Left ventricle myocardium superior (tissue), 1 donor: Measurements from ENCODE around the gene IER3IP1. TPM values are rescaled to one million over a fixed set of nuclear protein-coding genes. Genes with fewer than 3 reads are reported as not detected.
A peak's percentile ranks its signal among the peaks of the same experiment; 100 is the strongest.
"Not testable (repeated sequence)": the region's sequence is repeated elsewhere in the genome, so short reads cannot be mapped to it uniquely, and the experiment has no call there.

Experiments used
- ATAC-seq: fragments of 200-7000 bp; cut with Tn5 transposase; one replicate; pipeline ENCODE4 v1.9.1; 2020; ENCODE audit warnings: mild to moderate bottlenecking, moderate library complexity
- DNase-seq: peaks from one replicate; pipeline ENCODE4 v3.0.0-alpha.2; 2020
- intact Hi-C: fragments of 100-400 bp; cut with micrococcal nuclease; formaldehyde crosslinking; loops from one replicate; pipeline ENCODE4 v1.11.0; 2022
- total RNA-seq: library from RNA; stranded (reverse); fragmentation: NEBNext Ultra II Directional; extraction: Animal tissue kit (Norgen Biotek cat#: 25700); gene quantifications from one replicate; pipeline ENCODE4 v1.2.1, GENCODE V29; 2021
- donor health status: DM: no; HTN: yes; CAD: no; lungs with severe emphysema.

IER3IP1 gene
- total RNA-seq, 1 donor from 2014 or later = 10.3 TPM

GRCh38 chr18:47168509-47168908 is 7.7 kb downstream of the IER3IP1 start:
- no peak for ATAC-seq
- intact Hi-C loops = no loop called here
- no peak for DNase-seq

GRCh38 chr18:47166294-47166693 is 9.9 kb downstream of the IER3IP1 start:
- intact Hi-C loops = no loop called here
- ATAC-seq (no peak), DNase-seq (no peak)

GRCh38 chr18:47163241-47163640 is 12.9 kb downstream of the IER3IP1 start:
- ATAC-seq = no peak

GRCh38 chr18:47160256-47160655 is 15.9 kb downstream of the IER3IP1 start:
- ATAC-seq = no peak
- intact Hi-C loops = no loop called here
- DNase-seq = no peak

More at GRCh38 chr18:47163241-47163640, 12.9 kb downstream of the IER3IP1 start:
- DNase-seq = no peak
- intact Hi-C loops = no loop called here

GRCh38 chr18:47158404-47158803 is 17.8 kb downstream of the IER3IP1 start:
- intact Hi-C loops, DNase-seq, ATAC-seq: not testable (repeated sequence)

- ATAC-seq (no peak), DNase-seq (no peak)
- intact Hi-C loops = no loop called here
Observed at GRCh38 chr18:47151439-47151838, 24.7 kb downstream of the IER3IP1 start.

- intact Hi-C loops = no loop called here
- DNase-seq (no peak), ATAC-seq (peak; percentile 33)
Observed at GRCh38 chr18:47150824-47151366, 25.3 kb downstream of the IER3IP1 start.

GRCh38 chr18:47150029-47150823 is 25.9 kb downstream of the IER3IP1 start, which contains the start of gene HDHD2:
HDHD2 (minus strand) TSS chr18:47150500; CDS start chr18:47136439, 14,061 bp downstream.
- intact Hi-C loops = no loop called here
- peak; percentile 93 for DNase-seq
- peak; percentile 98 for ATAC-seq

- ATAC-seq = peak; percentile 2
- DNase-seq = no peak
- intact Hi-C loops = no loop called here
Observed at GRCh38 chr18:47149457-47150028, 26.6 kb downstream of the IER3IP1 start.

GRCh38 chr18:47146206-47146605 is 30.0 kb downstream of the IER3IP1 start:
- ATAC-seq (no peak), DNase-seq (no peak)
- intact Hi-C loops = no loop called here

- DNase-seq = no peak
- intact Hi-C loops = no loop called here
- ATAC-seq = peak; percentile 88
Observed at GRCh38 chr18:47143899-47144485, 32.2 kb downstream of the IER3IP1 start.

- DNase-seq (no peak), ATAC-seq (no peak)
- intact Hi-C loops = no loop called here
Observed at GRCh38 chr18:47143153-47143552, 33.0 kb downstream of the IER3IP1 start.

- ATAC-seq (no peak), DNase-seq (no peak)
- intact Hi-C loops = no loop called here
Observed at GRCh38 chr18:47141289-47141688, 34.9 kb downstream of the IER3IP1 start.

- ATAC-seq = no peak
- DNase-seq = no peak
- intact Hi-C loops = no loop called here
Observed at GRCh38 chr18:47121146-47121545, 55.0 kb downstream of the IER3IP1 start.

GRCh38 chr18:47120428-47120827 is 55.7 kb downstream of the IER3IP1 start:
- no peak for ATAC-seq
- intact Hi-C loops = no loop called here
- no peak for DNase-seq

- no peak for DNase-seq
- ATAC-seq = no peak
- intact Hi-C loops = no loop called here
Observed at GRCh38 chr18:47118981-47119380, 57.2 kb downstream of the IER3IP1 start.

GRCh38 chr18:47115205-47115604 is 61.0 kb downstream of the IER3IP1 start:
- ATAC-seq (no peak), DNase-seq (no peak)
- intact Hi-C loops = no loop called here

- ATAC-seq (no peak), DNase-seq (no peak)
- intact Hi-C loops = loop anchor here (5.0 kb wide), 1 partner anchor 88 kb away; no protein-coding TSS in a partner anchor
Observed at GRCh38 chr18:47113796-47114540, 62.2 kb downstream of the IER3IP1 start.
